H4 (cell line): ENCODE results near the gene GPATCH2. TPM values are rescaled to one million over a fixed set of nuclear protein-coding genes. Genes with fewer than 3 reads are reported as not detected.
A peak's percentile ranks its signal among the peaks of the same experiment; 100 is the strongest.
"Not testable (repeated sequence)": the region's sequence is repeated elsewhere in the genome, so short reads cannot be mapped to it uniquely, and the experiment has no call there.

Source experiments
- DNase-seq: peaks from one replicate; pipeline ENCODE4 v3.0.0-alpha.2; 2015; ENCODE audit warnings: low spot score
- total RNA-seq: library from RNA; depleted of rRNA; stranded (reverse); fragments of >200 nt; shearing (Covaris generic); gene quantifications from 2 replicates; pipeline ENCODE4 v1.2.3, GENCODE V29; 2014

GPATCH2 gene
- total RNA-seq, 1 experiment from 2014 or later = 9.9 TPM

DNA sequence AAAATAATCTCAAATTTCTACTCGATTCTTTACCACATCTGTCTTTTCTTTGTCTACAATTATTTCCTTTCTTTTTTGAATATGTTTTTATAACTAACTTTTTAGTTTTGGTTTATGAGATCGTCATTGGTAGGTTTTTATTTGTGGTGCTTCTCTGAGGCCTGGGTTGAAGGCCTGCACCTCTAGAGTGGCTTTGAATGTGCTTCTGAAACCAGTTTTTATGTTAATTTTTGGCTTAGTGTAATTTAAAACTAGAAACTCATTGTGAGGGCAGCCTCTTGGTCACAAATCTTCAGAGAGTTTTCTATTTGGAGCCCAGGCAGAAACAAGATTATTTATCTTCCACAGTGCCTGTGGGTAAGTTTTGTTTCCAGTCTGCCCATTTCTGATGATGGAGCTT, 187.0 kb downstream of the GPATCH2 start:
- DNase-seq = no peak

- DNase-seq = no peak
Measured at GRCh38 chr1:217437376-217437775, 193.5 kb downstream of the GPATCH2 start.

GRCh38 chr1:217435204-217435603, 195.7 kb downstream of the GPATCH2 start:
- no peak for DNase-seq

- DNase-seq = no peak
Measured at GRCh38 chr1:217433664-217434063, 197.2 kb downstream of the GPATCH2 start.

- DNase-seq = no peak
Measured at GRCh38 chr1:217432339-217432738, 198.6 kb downstream of the GPATCH2 start.

- no peak for DNase-seq
Measured at GRCh38 chr1:217431395-217431794, 199.5 kb downstream of the GPATCH2 start.

DNA sequence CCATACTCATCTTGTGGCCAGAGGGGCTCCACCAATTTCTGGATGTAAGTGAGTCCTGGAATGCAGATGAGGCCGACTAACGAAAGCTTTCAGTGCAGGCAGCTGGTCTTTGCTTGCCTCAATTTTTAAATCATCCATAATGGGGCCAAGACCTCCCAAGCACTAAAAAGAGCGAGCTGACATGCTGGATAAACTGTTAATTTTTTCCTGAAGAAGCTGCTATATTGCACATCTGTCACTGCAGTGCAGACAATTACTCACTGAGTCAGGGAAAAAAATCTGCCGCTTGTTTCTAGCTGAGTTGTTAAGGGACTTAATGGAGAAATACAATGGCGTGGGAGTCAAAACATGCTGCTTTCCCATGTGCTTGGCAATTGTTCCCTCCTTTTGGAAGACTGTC, 205.5 kb downstream of the GPATCH2 start:
- DNase-seq = no peak

DNA sequence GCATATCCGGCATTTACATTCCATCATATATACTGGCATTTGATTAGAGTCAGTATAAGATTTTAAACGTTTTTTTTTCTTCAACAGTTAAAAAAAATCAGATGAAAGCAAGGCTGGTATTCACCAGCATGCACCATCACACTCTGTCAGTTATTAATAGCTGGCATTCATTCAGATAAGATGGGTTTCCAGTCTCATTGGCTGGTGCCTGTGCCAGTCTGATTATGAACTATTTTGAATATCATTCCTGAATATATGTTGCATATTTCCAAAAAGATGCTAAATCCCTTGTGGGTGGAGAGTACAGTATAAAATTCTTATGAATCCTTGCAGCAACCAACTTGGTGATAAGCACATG, 211.7 kb downstream of the GPATCH2 start:
- no peak for DNase-seq

DNA sequence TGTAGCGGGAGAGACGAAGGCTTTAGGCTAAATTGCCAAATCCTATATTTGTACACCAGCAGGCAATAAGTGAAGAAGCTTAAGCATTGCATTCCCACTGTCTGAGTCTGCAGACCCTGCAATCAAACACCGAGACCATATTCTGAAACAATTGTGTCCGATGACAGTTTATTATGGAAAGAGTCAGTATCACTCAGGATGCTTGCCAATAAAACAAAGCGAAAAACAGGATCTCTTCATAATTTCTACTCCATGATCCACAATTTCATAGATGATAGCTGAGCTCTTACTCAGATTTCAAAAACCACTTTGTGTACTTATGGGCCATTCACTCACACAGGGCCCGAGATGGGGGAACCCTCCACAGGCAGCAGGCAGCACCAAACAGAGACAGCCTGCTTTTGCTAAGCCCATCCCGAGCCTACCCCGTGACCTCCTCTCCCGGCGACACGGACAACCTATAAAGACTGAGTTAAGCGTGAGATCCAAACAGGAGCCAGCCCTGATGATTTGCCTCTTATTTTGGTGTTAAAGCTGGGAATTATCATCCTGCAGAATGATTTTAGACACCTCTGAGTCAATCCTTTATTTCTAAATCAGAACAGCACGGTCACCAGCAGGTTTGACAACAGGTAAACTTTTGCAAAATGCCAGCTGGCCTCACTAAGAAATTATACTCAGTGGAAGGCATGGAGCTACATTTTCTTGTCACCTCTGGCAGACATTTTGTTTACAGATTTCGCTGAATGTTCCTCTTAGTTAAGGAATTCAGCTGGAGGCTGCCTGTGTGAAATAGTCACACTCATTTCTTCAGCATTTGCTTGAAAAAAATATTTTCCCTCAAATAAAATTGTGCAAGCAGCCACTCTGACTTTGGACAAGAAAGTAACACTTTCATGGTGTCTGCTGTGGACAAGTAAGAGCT, 212.4 kb downstream of the GPATCH2 start:
- no peak for DNase-seq

GRCh38 chr1:217417363-217417762, 213.5 kb downstream of the GPATCH2 start:
- DNase-seq = no peak

DNA sequence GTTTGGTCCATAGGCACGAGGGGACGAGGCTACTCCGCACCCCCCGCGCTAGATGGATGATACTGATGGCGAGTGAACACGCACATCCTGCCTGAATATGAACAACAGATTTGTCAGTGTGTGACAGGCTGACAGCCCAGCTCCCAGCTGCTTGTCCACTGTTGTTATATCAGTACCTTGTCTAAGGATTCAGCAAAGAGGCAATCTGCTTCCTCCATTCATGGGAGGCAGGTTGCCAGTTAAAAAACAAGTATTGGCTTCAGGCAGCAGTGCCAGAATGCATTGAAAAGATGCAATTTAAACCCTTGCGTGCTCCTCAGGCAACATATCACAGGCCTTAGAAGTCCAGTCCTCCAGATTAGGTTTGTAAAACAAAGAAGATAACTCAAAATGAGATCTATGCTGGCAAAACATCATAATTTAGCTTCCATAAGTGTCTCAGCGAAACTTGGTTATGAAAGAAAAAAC, 223.3 kb downstream of the GPATCH2 start:
- no peak for DNase-seq

DNA sequence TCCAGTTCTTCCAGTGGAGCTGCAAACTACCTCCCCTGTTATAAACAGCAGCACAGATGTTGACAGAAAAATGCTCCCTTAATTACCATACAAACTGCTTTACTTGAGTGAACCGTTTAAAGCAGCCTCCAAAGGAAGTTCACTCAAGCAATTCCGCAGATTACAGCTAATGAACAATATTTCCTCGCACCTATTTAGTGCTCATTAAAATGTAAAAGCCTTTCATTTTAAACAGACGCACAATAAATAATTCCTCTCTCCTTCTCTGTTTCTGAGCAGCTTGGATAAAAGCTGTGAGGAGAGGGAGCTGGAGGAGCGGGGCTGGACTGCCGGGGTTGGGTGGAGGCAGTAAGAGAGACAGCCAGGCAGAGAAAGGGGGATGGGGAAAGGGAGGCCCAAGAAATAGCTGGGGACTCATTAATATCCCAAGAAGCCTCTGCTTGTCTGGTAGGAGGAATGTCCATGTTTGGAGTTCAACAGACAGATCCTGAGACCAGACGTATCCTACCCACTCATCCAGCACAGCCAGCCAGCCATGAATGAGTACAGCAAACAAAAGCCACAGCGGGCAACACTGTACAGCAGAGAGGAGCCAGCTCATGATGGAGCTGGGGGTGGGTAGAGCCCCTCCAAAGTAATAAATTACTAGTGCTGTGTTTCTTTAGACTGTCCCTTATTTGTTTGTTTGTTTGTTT, 227.7 kb downstream of the GPATCH2 start:
- DNase-seq = no peak

DNA sequence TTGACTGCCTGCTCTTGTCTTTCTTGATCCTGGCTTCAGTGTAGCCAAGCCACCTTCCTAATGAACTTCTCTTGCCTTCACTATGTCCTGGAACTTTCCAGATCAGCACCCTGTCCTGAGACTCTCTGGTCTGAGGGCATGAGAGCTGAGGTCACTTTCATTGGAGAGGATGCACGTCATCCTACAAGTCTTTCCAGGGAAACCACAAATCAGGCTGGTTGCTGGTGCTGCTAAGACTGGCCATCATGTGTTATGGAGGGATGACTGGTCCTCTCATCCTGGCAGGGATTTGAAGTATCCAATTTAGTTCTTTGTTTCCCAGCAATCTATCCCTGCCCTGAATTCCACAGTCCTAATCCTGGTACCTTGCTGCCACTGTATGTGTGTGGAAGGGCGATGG, 228.6 kb downstream of the GPATCH2 start:
- DNase-seq = no peak

DNA sequence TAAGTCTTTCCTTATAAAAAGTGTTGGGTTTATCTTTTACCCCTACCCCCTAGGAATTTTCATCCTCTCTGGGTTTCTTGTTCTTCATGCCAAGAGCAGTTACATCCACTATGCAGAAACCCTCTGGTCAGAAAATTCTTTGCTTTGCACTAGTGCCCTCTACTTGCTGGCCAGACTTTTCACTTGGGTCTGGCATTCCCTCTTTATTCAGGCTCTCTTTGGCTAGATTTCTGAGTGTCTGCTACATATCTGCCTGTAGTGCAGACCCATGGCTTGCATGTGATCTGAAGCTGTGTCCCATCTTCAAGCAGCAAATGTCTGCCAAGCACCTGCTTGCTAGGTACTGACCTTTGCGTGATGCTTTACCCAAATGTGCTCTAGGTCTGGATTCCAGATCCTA, 237.0 kb downstream of the GPATCH2 start:
- DNase-seq = no peak

GRCh38 chr1:217392441-217392840, 238.4 kb downstream of the GPATCH2 start:
- DNase-seq = no peak

- no peak for DNase-seq
Measured at GRCh38 chr1:217389895-217390294, 241.0 kb downstream of the GPATCH2 start.

DNA sequence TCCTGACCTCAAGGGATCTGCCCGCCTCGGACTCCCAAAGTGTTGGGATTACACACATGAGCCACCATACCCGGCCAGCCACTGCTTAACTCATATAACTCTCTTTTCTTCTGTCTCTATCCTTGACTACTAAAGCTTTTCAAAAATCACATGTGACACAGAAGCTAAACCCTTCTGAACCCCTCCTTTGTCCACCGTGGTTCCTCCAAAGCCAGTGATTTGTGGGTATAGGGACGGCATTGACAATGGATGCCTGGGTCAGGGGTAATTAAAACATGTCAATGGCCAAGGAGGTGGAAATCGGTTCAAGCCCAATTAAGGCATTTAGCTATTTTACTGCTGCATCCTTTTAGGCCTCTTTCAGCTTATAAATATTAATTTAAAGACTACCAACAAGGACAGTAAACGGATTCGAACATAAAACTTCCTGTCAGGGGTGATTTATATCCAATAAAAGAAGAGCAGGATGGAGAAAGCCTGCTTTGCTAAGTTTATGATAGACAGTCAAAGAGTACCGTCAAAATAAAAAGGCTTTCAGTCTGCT, 242.3 kb downstream of the GPATCH2 start:
- no peak for DNase-seq

DNA sequence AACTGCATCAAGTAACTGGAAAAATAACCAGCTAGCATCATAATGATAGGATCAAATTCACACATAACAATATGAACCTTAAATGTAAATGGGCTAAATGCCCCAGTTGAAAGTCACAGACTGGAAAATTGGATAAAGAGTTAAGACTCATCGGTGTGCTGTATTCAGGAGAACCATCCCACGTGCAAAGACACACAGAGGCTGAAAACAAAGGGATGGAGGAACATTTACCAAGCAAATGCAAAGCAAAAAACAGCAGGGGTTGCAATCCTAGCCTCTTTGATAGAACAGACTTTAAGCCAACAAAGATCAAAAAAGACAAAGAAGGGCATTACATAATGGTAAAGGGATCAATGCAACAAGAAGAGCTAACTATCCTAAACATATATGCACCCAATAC, 249.1 kb downstream of the GPATCH2 start:
- DNase-seq = not testable (repeated sequence)

GRCh38 chr1:217379804-217380203, 251.1 kb downstream of the GPATCH2 start:
- peak; percentile 38 for DNase-seq

DNA sequence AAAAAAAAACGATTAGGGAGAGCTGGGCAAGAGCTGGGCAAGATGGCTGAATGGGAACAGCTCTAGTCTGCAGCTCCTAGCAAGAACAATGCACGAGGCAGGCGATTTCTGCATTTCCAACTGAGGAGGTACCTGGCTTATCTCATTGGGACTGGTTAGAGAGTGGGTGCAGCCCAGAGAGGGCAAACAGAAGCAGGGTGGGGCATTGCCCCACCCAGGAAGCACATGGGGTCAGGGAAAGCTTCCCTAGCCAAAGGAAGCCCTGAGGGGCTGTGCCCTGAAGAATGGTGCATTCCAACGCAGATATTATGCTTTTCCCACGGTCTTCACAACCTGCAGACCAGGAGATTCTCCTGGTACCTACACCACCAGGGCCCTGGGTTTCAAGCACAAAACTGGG, 251.6 kb downstream of the GPATCH2 start:
- no peak for DNase-seq
